ENCODE results near the gene PRKCZ. TPM values are rescaled to one million over a fixed set of nuclear protein-coding genes. Genes with fewer than 3 reads are reported as not detected.

Gene PRKCZ
- total and polyA plus RNA-seq, 2 experiments from 2014 or later = 26.2 to 36.9 TPM

GRCh38 chr1:2224631-2225428, 174.6 kb downstream of the PRKCZ start:
- H3K36me3 ChIP-seq (ENCODE audit: insufficient read depth) = no peaks in the 10 kb centered on the region
- no peaks in the 10 kb centered on the region for H3K9me2 ChIP-seq (ENCODE audit: insufficient read depth)
- ATAC-seq (no peak), DNase-seq (ENCODE audit: low spot score) (peak; percentile 1)
- no peaks in the 10 kb centered on the region; the same call in 1 of the 2 replicates for H4K20me1 ChIP-seq (replicated peaks; ENCODE audit: insufficient read depth)
- H3K4me3 Mint-ChIP-seq = no peak overlapping the region
- H3K4me1 ChIP-seq (ENCODE audit: insufficient read depth) = peaks cover 11% of the 10 kb centered on the region; the same call in 1 of the 2 replicates
- no peaks in the 10 kb centered on the region for H3K27me3 ChIP-seq (ENCODE audit: insufficient read depth)
- H3K79me2 ChIP-seq (replicated peaks; ENCODE audit: insufficient read depth) = peaks cover 11% of the 10 kb centered on the region
- no peak overlapping the region for H2AFZ ChIP-seq
- no peak overlapping the region for H3K27ac Mint-ChIP-seq
- no peaks in the 10 kb centered on the region for H3K9me3 Mint-ChIP-seq
- H3K27me3 Mint-ChIP-seq (ENCODE audit: insufficient read depth, low read depth, poor library complexity) = peaks cover 16% of the 10 kb centered on the region
- no peak overlapping the region for H3K4me2 ChIP-seq
- peaks cover 6% of the 10 kb centered on the region for H3K36me3 Mint-ChIP-seq (ENCODE audit: low read depth)
- no peak for TF ChIP-seq REST (IDR thresholded peaks at IDR 0.05; ENCODE audit: unreplicated experiment)
- TF ChIP-seq STAT1 (IDR thresholded peaks at IDR 0.05; ENCODE audit: unreplicated experiment) = no peak
- TF ChIP-seq ZNF331 (CRISPR knock-in tag; IDR thresholded peaks at IDR 0.05; ENCODE audit: low read depth) = no peak
- H3K4me3 ChIP-seq = no peak overlapping the region
- H3K27ac ChIP-seq (ENCODE audit: low read depth) = no peak overlapping the region
- no peaks in the 10 kb centered on the region for H3F3A ChIP-seq (replicated peaks; ENCODE audit: low read depth)
- H3K4me1 Mint-ChIP-seq = peaks cover 7% of the 10 kb centered on the region

GRCh38 chr1:2226525-2227345, 176.5 kb downstream of the PRKCZ start:
- Histone ChIP-seq H3K27me3 (ENCODE audit: insufficient read depth) (no peaks in the 10 kb centered on the region), H2AFZ (0 out of 2 replicates have a peak overlapping the region, but pooled peaks have one; percentile 47)
- no peak overlapping the region for H3K27ac Mint-ChIP-seq
- TF ChIP-seq EZH2 (IDR thresholded peaks at IDR 0.05; ENCODE audit: low read depth, unreplicated experiment) (no peak), POLR2AphosphoS5 (IDR thresholded peaks at IDR 0.05; ENCODE audit: low read depth) (no peak), ZNF462 (CRISPR knock-in tag; IDR thresholded peaks at IDR 0.05) (no peak), STAT1 (IDR thresholded peaks at IDR 0.05; ENCODE audit: unreplicated experiment) (no peak), ZNF114 (CRISPR knock-in tag; IDR thresholded peaks at IDR 0.05) (no peak), EZH2phosphoT487 (IDR thresholded peaks at IDR 0.05; ENCODE audit: unreplicated experiment) (no peak)

More at GRCh38 chr1:2226525-2227345, 176.5 kb downstream of the PRKCZ start:
- Mint-ChIP-seq H3K4me1 (peaks cover 21% of the 10 kb centered on the region), H3K36me3 (ENCODE audit: low read depth) (peaks cover 10% of the 10 kb centered on the region), H3K9me3 (no peaks in the 10 kb centered on the region; the same call in 2 of the 3 replicates), H3K4me3 (peak overlapping the region; percentile 74), H3K27me3 (ENCODE audit: insufficient read depth, low read depth, poor library complexity) (peaks cover 13% of the 10 kb centered on the region)
- Histone ChIP-seq H3K36me3 (ENCODE audit: insufficient read depth) (no peaks in the 10 kb centered on the region), H3K4me3 (peak overlapping the region; percentile 64), H3K4me2 (peak overlapping the region; percentile 88), H3K79me2 (replicated peaks; ENCODE audit: insufficient read depth) (peaks cover 30% of the 10 kb centered on the region), H3K9me2 (ENCODE audit: insufficient read depth) (no peaks in the 10 kb centered on the region), H4K20me1 (replicated peaks; ENCODE audit: insufficient read depth) (peaks cover 13% of the 10 kb centered on the region), H3K27ac (ENCODE audit: low read depth) (no peak overlapping the region; the same call in 1 of the 2 replicates), H3K4me1 (ENCODE audit: insufficient read depth) (peaks cover 27% of the 10 kb centered on the region; the same call in 1 of the 2 replicates), H3F3A (replicated peaks; ENCODE audit: low read depth) (peaks cover 9% of the 10 kb centered on the region; the same call in 1 of the 2 replicates)
- ATAC-seq = peak; percentile 32
- peak; percentile 64 for DNase-seq (ENCODE audit: low spot score)
